GM19324 (cell line): ENCODE data around the gene CIITA.

ENCODE experiments used
- ATAC-seq: cut with Tn5 transposase; IDR thresholded peaks from one replicate; pipeline ENCODE4 v1.9.1; 2021; ENCODE audit warnings: mild to moderate bottlenecking, moderate library complexity; ENCODE audit not compliant: unreplicated experiment, low FRiP score

The CIITA gene

DNA sequence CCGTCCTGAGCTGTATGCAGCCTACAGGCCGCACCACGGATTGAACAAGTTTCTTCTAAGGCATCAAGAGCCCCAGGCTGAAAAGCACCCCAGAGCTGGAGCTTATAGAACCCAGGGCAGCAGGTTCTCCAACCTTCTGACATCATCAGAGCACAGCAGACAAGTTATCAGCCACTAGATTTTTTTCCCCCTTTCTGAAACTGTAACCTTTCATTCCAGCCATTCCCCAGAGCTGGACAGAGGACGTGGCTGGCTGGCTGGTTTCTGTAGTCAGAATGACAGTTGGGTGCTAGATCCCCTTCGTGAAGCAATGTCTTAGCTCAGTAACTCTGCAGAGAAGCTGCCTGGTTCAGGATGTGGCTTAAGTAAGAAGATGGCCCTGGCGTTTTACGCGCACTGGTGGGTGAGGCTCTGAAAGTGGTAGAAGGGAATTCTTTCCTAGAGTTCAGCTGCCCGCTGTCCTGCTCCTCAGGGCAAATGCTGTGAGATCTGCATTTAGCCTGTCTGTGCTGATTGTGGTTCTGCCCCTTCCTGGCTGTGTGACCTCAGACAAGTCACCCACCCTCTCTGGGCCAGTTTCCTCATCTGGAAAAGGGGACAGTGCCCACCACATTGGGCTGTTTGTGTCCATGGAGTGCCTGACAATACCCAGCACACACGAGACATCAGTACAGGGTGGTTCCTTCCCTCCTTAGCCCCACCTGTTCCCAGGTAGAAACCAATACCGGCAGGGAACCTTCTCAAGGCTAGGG is 56.1 kb downstream of the CIITA start:
- no peak for ATAC-seq

DNA sequence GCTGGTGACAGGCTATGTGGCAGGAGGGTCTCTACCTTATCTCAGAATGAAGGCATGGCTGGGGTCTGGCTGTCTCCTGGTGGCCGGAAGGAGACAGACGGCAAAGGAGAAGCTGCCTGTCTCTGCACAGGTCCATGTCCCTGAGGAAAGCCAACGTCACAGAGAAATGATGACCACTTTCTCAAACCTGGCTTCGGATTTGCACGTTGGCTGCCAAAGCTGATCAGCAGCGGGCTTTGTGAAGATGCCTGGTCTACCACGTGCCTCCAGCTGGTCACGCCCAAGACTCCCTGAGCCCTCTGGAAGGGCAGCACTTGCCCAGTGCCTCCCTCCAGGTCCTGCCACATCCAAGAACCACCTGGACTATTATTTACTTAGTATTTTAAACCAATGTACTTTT is 56.9 kb downstream of the CIITA start:
- no peak for ATAC-seq

DNA sequence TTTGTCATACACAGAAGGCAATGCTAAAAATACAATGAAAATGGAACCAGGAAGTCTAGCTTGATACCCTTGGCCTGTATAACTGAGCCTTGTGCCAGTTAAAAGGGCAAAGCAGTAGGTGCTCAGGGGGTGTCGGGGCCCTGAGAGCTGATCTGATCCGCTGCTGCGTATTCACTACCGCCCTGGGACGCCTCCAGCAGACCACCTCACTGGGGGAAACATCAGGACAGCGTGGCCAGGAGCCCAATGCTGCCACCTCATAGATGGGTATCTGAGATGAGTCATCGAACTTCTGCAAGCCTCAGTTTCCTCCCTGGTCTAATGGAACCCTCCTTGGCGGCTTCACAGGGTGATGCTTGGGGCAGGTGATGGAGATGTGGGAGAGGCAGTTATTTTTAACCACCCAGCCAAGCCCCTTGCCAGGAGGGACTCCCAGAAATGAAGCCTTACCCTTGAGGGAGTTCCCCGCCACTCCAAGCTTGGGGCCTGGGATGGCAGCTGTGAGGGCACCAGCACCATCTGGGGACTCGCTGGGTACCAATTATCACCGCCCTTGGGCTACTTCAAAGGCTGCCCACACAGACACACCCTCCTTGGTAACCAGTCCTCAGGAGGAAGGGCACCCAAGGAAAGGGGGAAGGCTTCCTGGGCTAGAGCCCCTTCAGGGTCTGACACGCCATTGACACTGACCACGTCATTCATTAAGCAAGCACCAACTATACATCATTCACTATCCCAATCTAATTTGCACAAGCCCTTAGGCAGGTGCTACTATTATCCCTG is 57.5 kb downstream of the CIITA start:
- no peak for ATAC-seq

DNA sequence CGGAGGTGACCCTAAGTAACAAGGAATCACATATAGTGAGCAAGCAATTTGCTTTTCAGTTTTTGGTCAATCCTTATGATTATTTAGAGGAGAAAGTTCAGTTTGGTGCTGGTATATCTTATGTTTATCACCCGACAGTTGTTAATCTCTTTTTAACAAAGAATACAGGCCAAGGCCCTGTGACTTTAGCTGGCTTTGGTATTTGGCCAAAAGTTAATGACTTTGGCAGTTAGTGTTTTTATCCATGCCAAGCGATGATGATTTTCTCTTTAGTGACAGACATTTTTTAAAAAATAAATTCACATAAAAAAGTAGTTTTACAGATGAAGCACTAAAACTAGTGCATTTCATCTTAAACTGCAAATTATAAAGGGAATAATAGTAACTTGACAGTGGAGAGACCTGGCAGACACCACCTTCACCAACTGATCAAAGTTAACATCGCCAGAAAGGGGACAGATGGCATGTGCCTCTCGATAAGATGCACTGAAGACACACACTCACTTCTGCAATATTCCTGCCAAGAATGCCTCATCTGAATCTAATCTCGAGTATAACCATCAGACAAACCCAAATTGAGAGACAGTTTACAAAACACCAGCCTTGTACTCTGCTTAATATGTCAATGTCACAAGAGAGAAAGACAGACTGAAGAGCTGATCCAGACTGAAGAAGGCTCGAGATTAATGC is 58.4 kb downstream of the CIITA start:
- no peak for ATAC-seq

DNA sequence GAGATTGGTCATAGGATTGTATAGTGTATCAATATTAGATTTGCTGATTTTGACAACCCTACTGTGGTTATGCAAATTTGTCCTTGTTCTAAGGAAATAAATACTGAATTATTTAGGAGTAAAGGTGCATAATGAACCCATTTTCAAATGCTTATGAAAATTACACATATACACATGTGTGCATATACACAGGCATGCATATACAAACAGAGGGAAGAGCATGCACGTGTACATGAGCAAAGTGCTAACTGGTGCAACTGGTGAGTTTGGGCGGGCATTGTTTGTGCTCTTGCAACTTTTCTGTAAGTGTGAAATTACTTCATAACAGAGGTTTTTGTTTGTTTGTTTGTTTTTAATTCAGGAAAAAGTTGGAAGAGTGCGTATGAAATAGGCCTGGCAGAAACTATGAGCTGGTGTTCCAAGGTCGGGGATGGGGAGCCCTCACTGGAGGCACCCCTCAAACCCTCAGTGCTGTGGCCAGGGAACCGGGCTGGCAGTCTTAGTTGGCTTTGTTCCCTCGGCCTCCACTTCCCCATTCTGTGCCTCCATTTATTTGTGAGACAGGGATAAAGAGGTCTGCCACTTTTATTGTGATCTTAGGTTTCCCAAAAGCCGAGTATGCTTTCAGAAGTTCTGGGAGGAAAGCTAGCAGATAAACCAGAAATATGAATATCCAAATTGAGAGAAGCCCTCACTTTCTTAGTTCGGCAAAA is 59.4 kb downstream of the CIITA start:
- ATAC-seq = no peak

DNA sequence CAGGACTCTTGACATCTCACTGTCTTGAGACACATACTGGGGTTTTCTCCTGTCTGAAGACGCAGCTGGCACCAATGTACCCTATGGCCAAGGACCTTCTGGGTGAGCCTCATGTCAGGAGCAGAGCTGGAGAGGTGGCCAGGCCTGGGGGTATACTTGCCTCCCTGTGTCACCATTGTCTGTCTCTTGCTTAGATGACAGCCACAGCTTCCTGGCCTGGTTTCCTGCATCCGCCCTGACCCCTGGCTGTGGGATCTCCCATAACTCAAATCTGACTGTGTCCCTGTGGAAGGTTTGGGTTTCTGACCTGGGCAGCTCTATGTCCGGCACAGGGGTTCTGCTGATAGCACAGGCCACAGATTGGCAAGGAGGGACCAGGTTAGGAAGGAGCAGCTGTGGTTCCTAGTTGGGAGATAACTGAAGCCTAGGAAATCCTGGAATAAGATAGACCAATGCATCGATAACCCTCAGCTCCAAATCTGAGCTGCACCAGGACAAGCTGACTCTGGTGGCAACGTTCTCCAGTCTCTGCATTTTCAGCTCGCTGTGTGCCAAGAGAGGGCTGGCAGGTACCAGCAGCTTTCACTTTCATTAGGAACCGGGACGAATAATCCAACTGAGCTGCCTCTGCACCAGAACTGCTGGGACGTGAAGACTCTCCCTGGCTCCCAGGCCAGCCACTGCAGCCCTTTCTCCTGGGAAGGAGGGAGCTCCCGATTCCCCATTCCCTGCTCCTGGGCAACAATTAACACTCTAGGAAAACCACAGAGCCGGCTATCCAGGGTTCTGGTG is 60.3 kb downstream of the CIITA start:
- no peak for ATAC-seq

DNA sequence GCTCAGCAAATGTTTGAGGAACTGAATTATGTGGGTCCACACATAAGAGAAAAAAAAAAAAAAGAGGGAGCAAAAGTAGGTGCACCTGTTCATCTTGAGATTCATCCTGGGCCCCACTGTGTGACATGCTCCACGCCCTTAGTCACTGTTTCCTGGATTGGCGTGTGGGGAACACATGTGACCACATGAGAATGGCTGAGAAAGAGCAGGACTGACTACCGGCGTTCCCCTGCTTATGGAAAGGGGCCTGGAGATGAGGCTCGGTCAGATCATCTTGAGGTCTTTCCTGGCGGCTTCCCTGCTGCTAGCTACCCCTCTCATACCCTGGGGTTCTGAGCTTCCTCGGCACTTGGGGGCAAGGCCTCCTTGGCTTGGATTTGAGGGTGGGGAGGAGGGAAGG is 61.3 kb downstream of the CIITA start:
- ATAC-seq = no peak

DNA sequence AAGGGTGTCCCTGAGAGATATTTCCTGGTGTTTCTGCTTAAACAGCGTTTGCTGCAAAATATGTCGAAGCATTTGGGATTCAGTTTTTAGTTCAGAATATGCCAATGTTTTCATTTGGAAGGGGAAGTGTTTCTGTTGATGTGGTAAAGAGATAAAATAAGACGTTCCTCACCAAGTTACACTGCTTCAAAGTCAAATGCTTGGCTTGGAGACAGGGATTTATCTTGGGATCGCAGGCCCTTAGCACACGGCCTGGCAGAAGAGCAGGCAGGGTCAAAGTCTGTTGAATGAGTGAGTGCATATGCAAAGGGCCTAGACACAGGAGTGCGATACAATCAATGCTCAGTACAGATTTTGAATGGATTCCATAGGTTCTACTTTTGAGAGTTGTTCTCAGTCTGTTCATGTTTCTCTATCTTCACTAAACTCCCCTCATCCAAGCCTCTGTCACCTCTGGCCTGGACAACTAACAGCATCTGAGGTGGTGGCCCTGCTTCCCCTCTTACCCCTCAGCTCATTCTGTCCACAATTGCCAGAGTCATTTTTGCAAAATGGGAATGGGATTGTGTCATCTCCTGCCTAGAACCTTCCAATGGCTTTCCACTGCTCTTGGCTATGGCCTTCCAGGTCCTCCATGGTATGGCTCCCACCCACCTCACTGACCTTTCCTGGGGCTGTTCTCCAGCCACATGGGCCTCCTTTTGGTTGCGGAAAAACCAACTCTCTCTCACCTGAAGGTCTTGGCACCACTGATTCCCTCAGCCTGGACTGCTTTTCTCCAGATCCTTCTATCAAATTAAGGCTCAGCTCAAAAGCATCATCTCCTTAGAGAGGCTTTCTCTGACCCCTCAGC is 62.0 kb downstream of the CIITA start:
- no peak for ATAC-seq

DNA sequence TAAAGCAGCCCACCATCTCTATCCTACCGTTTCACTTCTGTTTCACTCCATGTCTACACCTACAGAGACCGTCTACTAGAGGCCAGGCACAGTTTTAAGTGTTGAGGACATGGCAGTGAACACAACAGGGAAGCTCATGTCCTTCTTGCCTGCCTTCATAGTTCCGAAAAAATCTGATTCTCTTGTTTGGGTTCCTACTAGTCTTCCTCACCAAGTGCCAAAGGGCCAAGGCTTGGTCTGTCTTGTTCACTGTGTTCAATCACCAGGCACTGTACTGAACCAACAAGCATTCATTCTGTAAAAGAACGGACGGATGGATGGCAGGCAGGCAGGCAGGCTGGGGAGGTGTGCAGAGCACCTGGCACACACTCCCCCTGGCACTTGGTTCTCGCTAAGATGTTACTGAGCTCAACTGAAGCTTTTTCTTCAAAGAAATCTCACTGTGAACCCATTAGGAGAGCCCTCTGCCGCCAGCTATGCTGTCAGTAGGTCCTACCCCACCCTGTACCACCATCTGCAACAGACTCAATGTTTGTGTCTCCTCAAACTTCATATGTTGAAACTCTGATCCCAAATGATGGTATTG is 62.7 kb downstream of the CIITA start:
- no peak for ATAC-seq

DNA sequence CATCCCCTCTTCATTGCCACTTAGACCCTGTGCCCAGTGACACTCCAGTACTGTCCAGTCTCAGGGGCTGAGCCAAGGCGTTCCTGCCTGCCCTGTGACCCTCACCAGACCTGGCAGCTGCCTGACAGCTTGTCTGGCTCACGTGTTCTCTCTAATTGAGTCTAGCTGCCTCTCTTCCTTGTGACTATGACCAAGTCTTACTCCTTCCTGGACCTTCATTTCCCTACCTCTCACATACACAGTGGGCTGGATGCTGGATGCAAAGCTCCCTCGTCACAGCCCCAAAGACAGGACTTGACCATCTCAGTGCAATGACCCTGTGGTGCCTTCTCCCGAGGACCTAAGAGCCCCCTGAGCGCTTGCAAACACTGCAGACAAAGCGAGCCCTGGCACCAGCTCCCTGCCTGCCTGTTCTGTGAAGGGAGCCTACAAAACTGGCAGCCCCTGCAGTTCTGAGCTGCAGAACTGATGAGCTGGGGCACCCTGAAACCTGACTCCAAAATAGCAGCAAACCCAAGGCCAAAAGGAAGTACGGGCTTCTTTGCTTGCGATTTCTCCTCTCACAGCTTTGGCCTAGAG is 63.6 kb downstream of the CIITA start:
- ATAC-seq = no peak

DNA sequence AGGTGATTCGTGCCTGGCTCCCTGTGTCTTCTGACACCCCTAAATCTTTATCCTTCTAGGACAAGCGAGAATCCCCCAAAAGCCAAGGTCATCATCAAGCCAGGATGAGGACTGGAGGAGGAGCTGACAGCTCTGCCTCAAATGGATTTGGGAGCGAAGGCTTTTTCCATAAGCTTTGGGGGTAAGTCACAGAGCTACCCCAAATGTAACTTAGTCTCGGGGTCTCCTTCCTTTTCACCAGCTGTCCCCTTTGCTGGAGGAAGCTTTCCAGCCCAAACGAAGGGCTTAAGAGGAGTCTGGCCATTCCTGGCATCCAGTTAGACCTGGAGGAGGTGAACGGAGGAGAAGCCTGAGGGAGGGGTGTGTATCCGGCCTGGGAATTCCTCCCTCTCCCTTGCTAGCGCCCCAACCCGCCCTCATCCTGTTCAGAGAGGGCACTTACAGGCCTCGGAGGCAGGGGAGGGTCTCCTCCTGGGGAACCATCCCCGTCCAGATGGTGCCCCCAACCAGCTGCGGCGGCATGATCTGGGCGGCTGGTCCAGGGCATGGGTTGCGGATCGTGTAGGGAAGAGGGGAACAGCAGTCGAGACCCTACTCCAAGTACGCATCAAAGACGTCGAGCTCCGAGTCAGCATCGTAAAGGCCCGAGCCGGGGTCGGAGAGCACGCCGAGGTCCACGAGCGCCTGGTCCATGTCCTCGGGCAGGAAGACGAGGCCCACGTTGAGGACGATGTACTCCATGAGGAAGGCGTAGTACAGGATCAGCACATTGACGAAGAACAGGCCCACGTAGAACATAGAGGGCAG is 64.3 kb downstream of the CIITA start:
- peak; percentile 0 for ATAC-seq

DNA sequence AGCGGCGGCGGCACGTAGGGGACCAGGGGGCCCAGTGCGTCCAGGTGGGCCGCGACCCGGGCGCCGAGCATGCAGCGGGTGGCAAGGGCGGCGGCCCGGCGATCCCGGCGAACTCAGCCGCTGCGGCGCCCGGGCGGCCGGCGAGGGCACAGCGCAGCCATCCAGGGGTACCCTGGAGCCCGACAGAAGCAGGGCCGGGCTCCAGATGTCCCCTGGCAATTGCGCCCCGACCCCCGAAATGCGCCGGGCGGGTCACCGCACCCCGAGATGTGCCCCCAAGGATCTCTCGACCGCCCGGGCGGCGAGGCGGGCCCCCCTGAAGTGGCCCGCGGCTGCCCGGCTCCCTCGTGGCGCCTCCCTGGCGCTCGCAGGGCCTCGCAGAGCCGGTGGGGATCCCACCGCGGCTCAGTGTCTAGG is 64.9 kb downstream of the CIITA start:
- ATAC-seq = peak; percentile 19

DNA sequence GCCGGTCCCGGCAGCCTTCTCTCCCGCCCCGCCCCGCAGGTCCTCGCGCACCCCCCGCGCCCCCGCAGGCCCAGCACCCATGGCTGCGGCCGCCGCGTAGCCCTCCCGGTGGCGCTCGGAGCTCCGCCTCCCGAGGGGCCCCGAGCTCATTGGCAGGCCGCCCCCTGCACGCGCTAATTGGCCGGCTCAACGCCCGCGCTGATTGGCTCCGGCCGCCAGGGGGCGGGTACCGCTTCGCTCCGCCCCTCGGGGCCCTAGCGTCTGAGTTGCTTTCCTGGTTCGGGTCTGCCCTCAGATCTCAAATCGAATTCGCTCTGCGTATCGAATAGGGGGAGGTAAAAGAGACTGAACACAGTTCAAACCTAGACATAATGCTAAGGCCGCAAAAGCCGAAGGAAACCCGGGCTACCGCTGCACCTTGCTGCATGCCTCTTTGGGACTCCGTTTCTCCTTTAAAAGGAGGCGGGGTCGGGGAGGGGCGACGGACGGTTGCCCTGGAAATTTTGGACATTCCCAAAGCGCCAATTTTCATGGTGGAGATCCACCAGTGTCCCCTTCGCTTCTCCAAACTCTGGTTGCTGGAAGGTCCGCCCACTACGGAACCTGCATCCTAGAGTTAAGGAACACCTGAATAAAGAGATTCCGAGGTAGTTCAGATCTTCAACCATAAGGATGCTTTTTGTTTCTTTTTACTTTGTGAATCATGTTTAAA is 65.5 kb downstream of the CIITA start, which contains the start of gene DEXI:
Gene DEXI, minus strand, starts transcription at position 117 of the 712 bp plus-strand sequence. CDS start 463 bp downstream, outside the sequence.
- ATAC-seq = peak; percentile 68

DNA sequence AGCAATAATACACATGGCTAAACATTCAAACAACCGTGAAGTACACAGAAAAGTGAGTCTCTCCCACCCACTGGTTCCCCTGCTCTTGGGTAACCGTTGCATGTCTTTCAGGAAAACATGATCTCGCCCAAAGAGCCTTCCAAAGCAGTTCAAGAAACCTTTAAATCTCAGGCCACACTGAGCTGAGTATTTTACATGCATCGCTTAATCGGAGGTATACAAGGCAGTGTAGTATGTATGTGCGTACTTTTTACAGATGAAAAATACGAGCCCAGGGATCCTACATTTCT is 66.0 kb downstream of the CIITA start:
- no peak for ATAC-seq

DNA sequence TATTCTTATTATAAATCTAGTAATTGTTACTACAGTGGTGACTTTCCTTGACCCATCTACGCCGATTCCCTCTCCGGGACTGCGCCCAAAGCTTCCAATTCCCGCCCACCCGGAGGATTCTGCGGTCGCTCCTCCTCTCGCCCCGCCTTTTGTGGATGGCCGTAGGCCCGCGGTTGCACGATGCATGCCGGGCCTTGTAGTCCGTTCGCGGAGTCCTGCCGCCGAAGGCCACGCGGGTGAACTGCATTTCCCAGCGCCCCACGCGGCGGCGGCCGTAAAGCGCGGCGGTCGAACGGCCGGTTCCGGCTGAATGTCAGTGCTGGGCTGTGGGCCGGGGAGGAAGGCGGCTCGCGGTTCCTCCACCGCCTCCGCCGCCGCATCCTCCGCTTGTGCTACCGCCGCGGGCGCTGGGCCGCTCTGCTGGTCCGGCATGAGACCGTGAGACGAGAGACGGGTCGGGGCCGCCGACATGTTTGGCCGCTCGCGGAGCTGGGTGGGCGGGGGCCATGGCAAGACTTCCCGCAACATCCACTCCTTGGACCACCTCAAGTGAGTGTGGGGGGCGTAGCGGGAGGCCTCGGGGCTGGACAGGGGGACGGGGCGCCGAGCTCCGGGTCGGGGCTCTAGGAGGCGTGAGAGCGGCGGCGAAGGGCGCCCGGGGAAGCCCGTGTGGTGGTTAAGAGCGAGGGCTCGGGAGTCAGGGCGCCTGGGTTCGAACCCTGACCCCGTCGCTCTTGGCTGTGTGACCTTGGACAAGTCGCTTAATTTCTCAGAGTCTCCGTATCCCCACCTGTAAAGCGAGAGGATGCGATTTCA is 67.5 kb downstream of the CIITA start, which contains the start of gene CLEC16A:
Gene CLEC16A, plus strand, starts transcription at position 316 of the 816 bp plus-strand sequence. Its CDS starts 154 bp downstream, at position 470.
- ATAC-seq = peak; percentile 72
